ENCODE data around the gene COBL.
"Not testable (repeated sequence)": the region's sequence is repeated elsewhere in the genome, so short reads cannot be mapped to it uniquely, and the experiment has no call there.

COBL gene

GRCh38 chr7:51010534-51010933 is 306.1 kb downstream of the COBL start:
- no peak overlapping the region for H3K27ac Mint-ChIP-seq
- no peak for DNase-seq

GRCh38 chr7:51009716-51010496 is 306.7 kb downstream of the COBL start:
- Mint-ChIP-seq H3K4me1 (ENCODE audit: low read depth) (no peaks in the 10 kb centered on the region), H3K9me3 (no peaks in the 10 kb centered on the region), H3K27ac (no peak overlapping the region), H3K27me3 (no peaks in the 10 kb centered on the region), H3K36me3 (ENCODE audit: low read depth) (no peaks in the 10 kb centered on the region), H3K4me3 (no peak overlapping the region)
- no peak for DNase-seq

More at GRCh38 chr7:51010534-51010933, 306.1 kb downstream of the COBL start:
- H3K4me3 Mint-ChIP-seq = no peak overlapping the region
- H3K27me3 Mint-ChIP-seq = no peaks in the 10 kb centered on the region
- no peaks in the 10 kb centered on the region for H3K4me1 Mint-ChIP-seq (ENCODE audit: low read depth)
- no peaks in the 10 kb centered on the region for H3K36me3 Mint-ChIP-seq (ENCODE audit: low read depth)
- H3K9me3 Mint-ChIP-seq = no peaks in the 10 kb centered on the region

- no peak overlapping the region for H3K4me3 Mint-ChIP-seq
- H3K4me1 Mint-ChIP-seq (ENCODE audit: low read depth) = no peaks in the 10 kb centered on the region
- H3K36me3 Mint-ChIP-seq (ENCODE audit: low read depth) = no peaks in the 10 kb centered on the region
- DNase-seq = no peak
- no peaks in the 10 kb centered on the region for H3K9me3 Mint-ChIP-seq
- no peaks in the 10 kb centered on the region for H3K27me3 Mint-ChIP-seq
- no peak overlapping the region for H3K27ac Mint-ChIP-seq
Observed at GRCh38 chr7:51007551-51008505, 308.8 kb downstream of the COBL start.

- no peak overlapping the region for H3K4me3 Mint-ChIP-seq
- H3K27ac Mint-ChIP-seq = no peak overlapping the region
- H3K4me1 Mint-ChIP-seq (ENCODE audit: low read depth) = no peaks in the 10 kb centered on the region
- no peak for DNase-seq
- no peaks in the 10 kb centered on the region for H3K27me3 Mint-ChIP-seq
- H3K36me3 Mint-ChIP-seq (ENCODE audit: low read depth) = no peaks in the 10 kb centered on the region
- no peaks in the 10 kb centered on the region for H3K9me3 Mint-ChIP-seq
Observed at GRCh38 chr7:51006483-51007235, 309.9 kb downstream of the COBL start.

DNA sequence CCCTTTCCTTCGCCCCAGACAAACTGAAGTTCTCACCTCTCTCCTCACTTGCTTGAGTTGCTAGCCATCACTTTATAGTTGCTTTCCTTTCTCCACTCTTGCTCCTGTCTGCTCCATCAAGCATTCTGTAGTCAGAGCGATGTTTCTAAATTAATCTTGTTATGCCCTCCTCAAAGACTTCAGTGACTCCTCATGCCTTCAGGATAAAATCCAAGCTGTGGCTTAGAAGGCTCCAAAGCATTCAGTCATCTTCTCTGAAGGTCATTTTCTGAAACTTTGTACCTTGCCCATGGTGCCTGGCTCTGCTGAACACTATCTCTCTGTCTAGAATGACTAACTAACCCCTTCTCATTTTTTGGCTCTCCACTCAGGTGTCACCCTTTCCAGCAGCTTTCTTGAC is 311.5 kb downstream of the COBL start:
- Mint-ChIP-seq H3K27ac (no peak overlapping the region), H3K27me3 (no peaks in the 10 kb centered on the region), H3K9me3 (peaks cover 3% of the 10 kb centered on the region), H3K36me3 (ENCODE audit: low read depth) (no peaks in the 10 kb centered on the region), H3K4me1 (ENCODE audit: low read depth) (no peaks in the 10 kb centered on the region), H3K4me3 (no peak overlapping the region)
- DNase-seq = no peak

GRCh38 chr7:51000956-51001355 is 315.7 kb downstream of the COBL start:
- H3K36me3 Mint-ChIP-seq (ENCODE audit: low read depth) = no peaks in the 10 kb centered on the region
- H3K9me3 Mint-ChIP-seq = peaks cover 3% of the 10 kb centered on the region
- H3K4me3 Mint-ChIP-seq = no peak overlapping the region
- DNase-seq = no peak
- H3K27me3 Mint-ChIP-seq = no peaks in the 10 kb centered on the region
- H3K27ac Mint-ChIP-seq = no peak overlapping the region
- H3K4me1 Mint-ChIP-seq (ENCODE audit: low read depth) = no peaks in the 10 kb centered on the region

- DNase-seq = no peak
- Mint-ChIP-seq H3K4me3 (no peak overlapping the region), H3K9me3 (peaks cover 4% of the 10 kb centered on the region), H3K4me1 (ENCODE audit: low read depth) (no peaks in the 10 kb centered on the region), H3K27me3 (no peaks in the 10 kb centered on the region), H3K36me3 (ENCODE audit: low read depth) (no peaks in the 10 kb centered on the region), H3K27ac (no peak overlapping the region)
Observed at GRCh38 chr7:50994753-50995319, 321.8 kb downstream of the COBL start.

GRCh38 chr7:50990214-50990613 is 326.4 kb downstream of the COBL start:
- not testable (repeated sequence) for H3K9me3 Mint-ChIP-seq; DNase-seq; H3K4me3 Mint-ChIP-seq; H3K27ac Mint-ChIP-seq; H3K36me3 Mint-ChIP-seq (ENCODE audit: low read depth); H3K27me3 Mint-ChIP-seq; H3K4me1 Mint-ChIP-seq (ENCODE audit: low read depth)

GRCh38 chr7:50988988-50989387 is 327.6 kb downstream of the COBL start:
- no peak overlapping the region for H3K4me3 Mint-ChIP-seq
- peaks cover 8% of the 10 kb centered on the region for H3K27me3 Mint-ChIP-seq
- H3K27ac Mint-ChIP-seq = no peak overlapping the region
- peaks cover 4% of the 10 kb centered on the region for H3K9me3 Mint-ChIP-seq
- DNase-seq = no peak
- no peaks in the 10 kb centered on the region for H3K4me1 Mint-ChIP-seq (ENCODE audit: low read depth)
- no peaks in the 10 kb centered on the region for H3K36me3 Mint-ChIP-seq (ENCODE audit: low read depth)

- Mint-ChIP-seq H3K4me1 (ENCODE audit: low read depth) (no peaks in the 10 kb centered on the region), H3K4me3 (no peak overlapping the region), H3K27me3 (peaks cover 8% of the 10 kb centered on the region), H3K9me3 (peaks cover 4% of the 10 kb centered on the region), H3K36me3 (ENCODE audit: low read depth) (no peaks in the 10 kb centered on the region), H3K27ac (no peak overlapping the region)
- DNase-seq = no peak
Observed at GRCh38 chr7:50988465-50988864, 328.1 kb downstream of the COBL start.

DNA sequence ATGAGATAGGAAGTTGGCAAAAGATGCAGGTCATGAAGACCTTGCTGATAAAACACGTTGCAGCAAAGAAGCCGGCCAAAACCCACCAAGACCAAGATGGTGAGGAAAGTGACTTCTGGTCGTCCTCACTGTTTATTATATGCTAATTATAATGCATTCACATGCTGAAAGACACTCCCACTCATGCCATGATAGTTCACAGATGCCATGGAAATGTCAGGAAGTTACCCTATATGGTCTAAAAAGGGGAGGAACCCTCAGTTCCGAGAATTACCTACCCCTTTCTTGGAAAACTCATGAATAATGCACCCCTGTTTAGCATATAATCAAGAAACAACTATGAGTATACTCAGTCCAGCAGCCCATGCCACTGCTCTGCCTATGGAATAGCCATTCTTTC is 331.5 kb downstream of the COBL start:
- DNase-seq = no peak
- H3K4me3 Mint-ChIP-seq = no peak overlapping the region
- H3K4me1 Mint-ChIP-seq (ENCODE audit: low read depth) = no peaks in the 10 kb centered on the region
- H3K27ac Mint-ChIP-seq = no peak overlapping the region
- peaks cover under 1% of the 10 kb centered on the region for H3K9me3 Mint-ChIP-seq
- H3K36me3 Mint-ChIP-seq (ENCODE audit: low read depth) = no peaks in the 10 kb centered on the region
- H3K27me3 Mint-ChIP-seq = peaks cover 14% of the 10 kb centered on the region

- Mint-ChIP-seq H3K27me3 (peaks cover 14% of the 10 kb centered on the region), H3K4me1 (ENCODE audit: low read depth) (no peaks in the 10 kb centered on the region), H3K36me3 (ENCODE audit: low read depth) (no peaks in the 10 kb centered on the region), H3K9me3 (peaks cover 2% of the 10 kb centered on the region), H3K4me3 (no peak overlapping the region), H3K27ac (no peak overlapping the region)
- DNase-seq = no peak
Observed at GRCh38 chr7:50983850-50984249, 332.8 kb downstream of the COBL start.

GRCh38 chr7:50982626-50983025 is 334.0 kb downstream of the COBL start:
- no peaks in the 10 kb centered on the region for H3K36me3 Mint-ChIP-seq (ENCODE audit: low read depth)
- peaks cover 2% of the 10 kb centered on the region for H3K9me3 Mint-ChIP-seq
- H3K27ac Mint-ChIP-seq = no peak overlapping the region
- no peaks in the 10 kb centered on the region for H3K4me1 Mint-ChIP-seq (ENCODE audit: low read depth)
- H3K4me3 Mint-ChIP-seq = no peak overlapping the region
- peaks cover 14% of the 10 kb centered on the region for H3K27me3 Mint-ChIP-seq
- no peak for DNase-seq

GRCh38 chr7:50981743-50982142 is 334.9 kb downstream of the COBL start:
- no peaks in the 10 kb centered on the region for H3K4me1 Mint-ChIP-seq (ENCODE audit: low read depth)
- no peak overlapping the region for H3K27ac Mint-ChIP-seq
- no peaks in the 10 kb centered on the region for H3K36me3 Mint-ChIP-seq (ENCODE audit: low read depth)
- no peak overlapping the region for H3K4me3 Mint-ChIP-seq
- peaks cover 2% of the 10 kb centered on the region for H3K9me3 Mint-ChIP-seq
- no peak for DNase-seq
- peaks cover 14% of the 10 kb centered on the region for H3K27me3 Mint-ChIP-seq

Measured in activated T-cell treated with anti-CD3 and anti-CD28 coated beads, Interleukin-2, amount 50 U/mL, for 24 hours (primary cell).